Activated T-helper 1 cell treated with anti-CD3 and anti-CD28 coated beads, Interleukin-12 subunit alpha, Interleukin-12 subunit beta, Interleukin-2, Interleukin-4 antibody, amounts not matched to agents 30 ng/mL and 10 ng/mL and 1 ng/mL, durations not matched to agents 14 hours and 24 hours and 36 hours (primary cell): ENCODE results near the gene NKD1. TPM values are rescaled to one million over a fixed set of nuclear protein-coding genes. Genes with fewer than 3 reads are reported as not detected.

Experiments used
- DNase-seq: peaks from one replicate; pipeline ENCODE4 v3.0.0; 2021; ENCODE audit warnings: low spot score
- H3K27ac Mint-ChIP-seq: one replicate; pipeline ENCODE4 v1.8.0; 2021; ENCODE audit warnings: mild to moderate bottlenecking, mixed read lengths
- H3K27me3 Mint-ChIP-seq: one replicate; pipeline ENCODE4 v1.8.0; 2022; ENCODE audit warnings: mild to moderate bottlenecking, moderate library complexity, mixed read lengths; ENCODE audit not compliant: insufficient read depth
- H3K36me3 Mint-ChIP-seq: one replicate; pipeline ENCODE4 v1.8.0; 2021; ENCODE audit warnings: low read depth, mixed read lengths
- H3K4me1 Mint-ChIP-seq: one replicate; pipeline ENCODE4 v1.8.0; 2021; ENCODE audit warnings: low read depth, mixed read lengths
- H3K4me3 Mint-ChIP-seq: one replicate; pipeline ENCODE4 v1.8.0; 2021; ENCODE audit warnings: mild to moderate bottlenecking, moderate library complexity, mixed read lengths
- H3K9me3 Mint-ChIP-seq: one replicate; pipeline ENCODE4 v1.8.0; 2021; ENCODE audit warnings: mixed read lengths
- intact Hi-C: fragments of 100-400 bp; cut with micrococcal nuclease; formaldehyde crosslinking; loops from one replicate; pipeline ENCODE4 v1.15.1; 2024
- total RNA-seq: library from RNA; stranded (reverse); gene quantifications from 2 replicates; pipeline ENCODE4 v1.2.3, GENCODE V29; 2022

Gene NKD1
- total RNA-seq, 1 donor from 2014 or later: 1.1 TPM

DNA sequence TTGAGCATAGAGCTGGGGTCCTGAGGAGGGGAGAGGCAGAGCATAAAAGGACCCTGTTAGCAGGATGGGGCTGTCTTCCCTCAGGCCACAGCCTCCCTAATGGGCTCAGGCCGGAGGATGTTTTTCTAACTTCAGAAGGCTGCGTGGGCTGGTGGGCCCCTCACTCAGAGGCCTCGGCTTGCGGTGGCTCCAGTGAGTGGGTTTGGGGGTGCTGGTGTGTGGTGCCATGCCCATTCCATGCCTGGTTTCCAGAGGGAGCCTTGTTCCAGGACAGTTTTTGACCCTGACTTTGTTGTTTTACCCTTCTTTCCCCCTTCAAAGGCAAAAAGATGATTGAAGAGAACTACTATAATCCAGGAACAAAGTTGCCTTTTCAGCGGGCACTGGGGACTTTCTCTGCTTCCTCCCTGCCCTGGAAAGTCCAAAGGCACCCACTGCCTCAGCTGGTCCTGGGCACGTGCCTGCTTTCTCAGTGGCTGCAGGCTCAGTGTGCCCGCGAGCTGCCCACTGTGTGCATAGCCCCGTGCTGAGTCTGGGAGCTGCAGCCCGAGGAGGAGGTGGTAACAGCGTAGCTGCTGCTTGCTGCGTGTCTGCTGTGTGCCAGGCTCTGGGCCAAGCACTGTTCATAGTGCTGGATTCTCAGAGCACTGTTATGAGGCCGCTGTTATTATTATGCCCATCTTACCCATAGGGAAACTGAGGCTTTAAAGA, 11.8 kb downstream of the NKD1 start:
- Mint-ChIP-seq H3K27me3 (peaks cover 2% of the 10 kb centered on the region), H3K27ac (no peak overlapping the region), H3K4me3 (no peak overlapping the region), H3K9me3 (no peaks in the 10 kb centered on the region), H3K36me3 (no peaks in the 10 kb centered on the region), H3K4me1 (no peaks in the 10 kb centered on the region)
- DNase-seq: no peak
- intact Hi-C loops: no loop called here

DNA sequence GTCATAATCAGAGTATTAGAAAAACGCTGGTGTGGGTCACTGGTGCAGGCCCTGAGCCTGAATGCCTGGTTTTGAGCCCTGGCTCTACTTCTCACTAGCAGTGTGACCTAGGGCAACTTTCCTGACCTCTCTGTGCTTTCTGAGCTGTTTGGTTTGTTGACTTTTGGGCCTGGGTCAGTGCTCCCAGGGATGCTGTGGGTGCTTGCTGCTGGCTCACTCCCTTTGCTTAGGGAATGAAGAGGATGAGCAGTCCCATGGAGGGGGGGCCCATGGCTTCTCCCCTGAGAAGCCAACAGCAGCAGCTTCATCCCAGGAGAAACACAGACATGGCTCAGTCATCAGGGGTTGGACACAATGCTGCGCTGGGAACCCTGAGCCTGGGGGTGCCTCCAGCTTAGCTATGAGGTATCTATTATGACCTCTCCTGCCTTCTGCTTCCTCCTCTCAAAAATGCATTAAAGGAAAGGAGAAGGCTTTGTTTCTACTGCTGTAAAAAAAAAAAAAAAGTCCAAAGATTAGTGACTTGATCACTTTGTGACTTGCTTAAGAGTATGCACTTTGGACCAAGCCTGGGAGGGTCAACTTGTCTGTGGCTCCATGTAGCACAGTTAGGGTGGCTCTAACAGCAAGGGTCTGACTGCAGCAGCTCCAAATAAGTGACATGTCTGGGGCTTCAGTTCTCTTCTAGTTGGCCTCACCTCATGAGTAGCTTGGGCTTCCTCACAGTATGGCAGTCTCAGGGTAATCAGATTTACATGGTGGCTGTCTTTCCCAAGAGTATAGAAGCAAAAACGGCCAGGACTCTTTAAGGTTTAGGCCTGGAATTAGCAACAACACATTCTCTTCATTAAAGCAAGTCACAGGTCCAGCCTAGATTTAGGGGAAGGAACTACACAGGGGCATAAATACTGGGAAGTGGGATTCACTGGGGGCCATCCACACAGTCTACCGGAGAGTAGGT, 13.0 kb downstream of the NKD1 start:
- DNase-seq: no peak
- intact Hi-C loops: no loop called here
- H3K4me1 Mint-ChIP-seq: no peaks in the 10 kb centered on the region
- H3K4me3 Mint-ChIP-seq: no peak overlapping the region
- peaks cover 4% of the 10 kb centered on the region for H3K27me3 Mint-ChIP-seq
- no peaks in the 10 kb centered on the region for H3K36me3 Mint-ChIP-seq
- no peaks in the 10 kb centered on the region for H3K9me3 Mint-ChIP-seq
- no peak overlapping the region for H3K27ac Mint-ChIP-seq

DNA sequence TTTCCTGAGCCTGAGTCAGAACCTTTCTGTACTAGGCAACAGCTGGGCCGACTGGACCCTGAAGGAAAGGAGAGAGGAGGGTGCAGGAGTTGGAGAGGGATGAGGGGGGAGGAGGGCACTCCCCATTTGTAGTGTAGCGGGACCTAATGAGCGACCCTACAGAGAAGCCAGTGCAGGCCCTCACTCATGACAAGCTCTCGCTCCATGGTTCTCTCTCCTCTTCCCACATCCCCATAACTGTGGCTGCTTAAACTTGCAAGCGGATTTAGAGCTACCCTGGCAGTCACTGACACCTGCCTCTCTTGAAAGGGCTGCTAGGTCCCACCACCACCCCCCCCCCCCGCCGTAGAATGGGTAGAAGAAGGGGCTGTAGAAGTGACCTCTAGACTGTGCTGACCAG, 14.5 kb downstream of the NKD1 start:
- Mint-ChIP-seq H3K27me3 (peaks cover 2% of the 10 kb centered on the region), H3K27ac (no peak overlapping the region), H3K4me3 (no peak overlapping the region), H3K9me3 (no peaks in the 10 kb centered on the region), H3K36me3 (no peaks in the 10 kb centered on the region), H3K4me1 (no peaks in the 10 kb centered on the region)
- intact Hi-C loops: no loop called here
- no peak for DNase-seq

DNA sequence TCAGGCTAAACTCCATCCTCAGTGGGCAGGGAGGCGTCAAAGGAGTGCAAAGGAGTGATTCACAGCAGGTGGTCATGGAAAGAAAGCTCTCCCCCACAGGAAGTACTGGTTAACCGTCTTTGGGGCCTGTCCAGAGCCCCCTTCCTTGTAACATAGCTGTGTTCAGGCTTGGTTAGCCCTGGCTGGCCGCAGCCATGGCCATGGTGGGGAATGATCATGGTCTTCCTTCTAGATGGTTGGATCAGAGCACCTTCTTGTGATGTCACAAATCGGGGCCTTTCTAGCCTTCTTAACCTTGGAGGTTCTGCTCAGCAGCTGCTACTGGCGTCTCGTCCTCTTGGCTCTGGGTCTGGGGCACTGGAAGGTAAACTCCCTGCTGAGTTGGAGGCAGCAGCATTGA, 15.8 kb downstream of the NKD1 start:
- Mint-ChIP-seq H3K36me3 (no peaks in the 10 kb centered on the region), H3K4me3 (no peak overlapping the region), H3K9me3 (no peaks in the 10 kb centered on the region), H3K27me3 (peaks cover 2% of the 10 kb centered on the region), H3K4me1 (no peaks in the 10 kb centered on the region), H3K27ac (no peak overlapping the region)
- no peak for DNase-seq
- intact Hi-C loops: no loop called here

DNA sequence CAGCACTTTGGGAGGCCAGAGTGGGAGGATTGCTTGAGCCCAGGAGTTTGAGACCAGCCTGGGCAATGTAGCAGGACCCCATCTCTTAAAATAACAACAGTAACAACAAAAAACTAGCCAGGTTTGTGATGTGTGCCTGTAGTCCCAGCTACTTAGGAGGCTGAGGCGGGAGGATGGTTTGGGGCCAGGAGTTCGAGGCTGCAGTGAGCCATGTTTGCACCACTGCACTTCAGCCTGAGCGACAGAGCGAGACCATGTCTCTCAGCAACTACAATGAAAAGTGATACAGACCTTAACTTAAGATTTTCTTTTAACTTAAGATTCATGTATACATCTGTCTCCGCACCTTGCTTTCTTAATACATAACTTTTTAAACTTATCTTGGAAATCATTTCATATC, 17.2 kb downstream of the NKD1 start:
- Mint-ChIP-seq H3K36me3 (no peaks in the 10 kb centered on the region), H3K4me1 (no peaks in the 10 kb centered on the region), H3K27me3 (peaks cover 5% of the 10 kb centered on the region), H3K9me3 (no peaks in the 10 kb centered on the region), H3K27ac (no peak overlapping the region), H3K4me3 (no peak overlapping the region)
- DNase-seq: no peak
- intact Hi-C loops: no loop called here

DNA sequence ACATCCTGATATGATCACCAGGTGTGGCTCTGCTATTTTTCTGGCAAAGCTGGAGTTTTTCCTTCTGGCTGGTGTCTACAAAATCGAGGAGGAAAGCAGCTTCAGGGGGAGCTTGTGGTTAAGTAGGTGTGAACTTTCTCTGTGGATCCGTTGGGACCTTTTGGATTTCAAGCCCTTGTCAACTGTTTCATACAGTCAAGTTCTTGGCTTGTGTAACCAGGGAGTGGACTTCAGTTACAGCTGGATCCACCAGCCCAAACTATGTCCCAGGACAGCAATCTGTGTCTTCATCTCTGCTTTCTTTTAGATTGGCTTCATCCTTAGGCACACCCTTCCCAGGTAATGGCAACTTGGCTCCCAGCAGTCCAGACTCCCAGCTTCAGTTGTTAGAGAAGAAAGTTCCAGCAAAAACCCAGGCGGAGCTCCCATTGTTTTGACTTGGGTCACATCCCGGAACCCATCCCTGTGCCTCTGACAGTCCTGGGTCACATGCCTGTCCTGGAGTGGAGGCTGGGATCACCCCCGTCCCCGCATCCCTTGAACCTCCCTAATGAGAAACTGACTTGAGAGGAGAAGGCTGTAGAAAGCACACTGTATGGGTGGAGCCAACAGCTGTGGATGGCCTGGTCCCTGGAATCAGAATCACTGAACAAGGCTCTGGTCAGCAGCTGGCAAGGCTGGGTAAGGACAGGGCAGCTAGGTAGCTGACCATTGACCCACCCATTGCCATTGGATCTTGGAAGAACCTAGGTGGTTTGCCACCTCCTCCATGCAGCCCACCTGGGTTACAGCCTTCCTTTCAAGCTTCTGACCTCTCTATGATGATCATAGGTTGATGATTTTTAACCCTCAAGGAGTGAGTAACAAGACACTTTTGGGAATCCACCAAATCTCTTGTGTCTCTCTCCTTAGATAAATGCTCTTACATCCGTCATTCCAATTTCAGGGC, 18.1 kb downstream of the NKD1 start:
- Mint-ChIP-seq H3K9me3 (no peaks in the 10 kb centered on the region), H3K27me3 (peaks cover 5% of the 10 kb centered on the region), H3K4me1 (no peaks in the 10 kb centered on the region), H3K36me3 (no peaks in the 10 kb centered on the region), H3K4me3 (no peak overlapping the region), H3K27ac (no peak overlapping the region)
- DNase-seq: no peak
- intact Hi-C loops: no loop called here

DNA sequence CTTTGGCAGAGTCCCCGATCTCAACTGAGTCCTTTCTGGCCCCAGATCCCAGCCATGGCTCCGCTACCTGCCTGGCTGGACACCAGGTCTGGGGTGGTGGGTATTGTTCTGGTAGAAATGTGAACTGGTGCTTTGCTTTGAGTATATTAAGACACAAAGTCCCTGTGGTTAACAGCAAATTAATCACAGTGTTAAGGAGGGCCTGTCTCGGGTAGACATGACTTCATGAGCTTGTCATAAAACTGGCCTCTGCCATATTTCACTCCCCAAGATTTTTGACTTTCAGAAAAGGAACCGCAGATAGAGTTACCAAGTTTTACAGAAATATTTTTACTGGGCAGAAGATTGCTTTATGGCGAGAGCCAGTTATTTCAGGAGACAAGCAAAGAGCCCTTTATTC, 19.5 kb downstream of the NKD1 start:
- intact Hi-C loops: no loop called here
- Mint-ChIP-seq H3K36me3 (no peaks in the 10 kb centered on the region), H3K4me1 (no peaks in the 10 kb centered on the region), H3K27ac (no peak overlapping the region), H3K9me3 (no peaks in the 10 kb centered on the region), H3K27me3 (peaks cover 5% of the 10 kb centered on the region), H3K4me3 (no peak overlapping the region)
- DNase-seq: no peak

DNA sequence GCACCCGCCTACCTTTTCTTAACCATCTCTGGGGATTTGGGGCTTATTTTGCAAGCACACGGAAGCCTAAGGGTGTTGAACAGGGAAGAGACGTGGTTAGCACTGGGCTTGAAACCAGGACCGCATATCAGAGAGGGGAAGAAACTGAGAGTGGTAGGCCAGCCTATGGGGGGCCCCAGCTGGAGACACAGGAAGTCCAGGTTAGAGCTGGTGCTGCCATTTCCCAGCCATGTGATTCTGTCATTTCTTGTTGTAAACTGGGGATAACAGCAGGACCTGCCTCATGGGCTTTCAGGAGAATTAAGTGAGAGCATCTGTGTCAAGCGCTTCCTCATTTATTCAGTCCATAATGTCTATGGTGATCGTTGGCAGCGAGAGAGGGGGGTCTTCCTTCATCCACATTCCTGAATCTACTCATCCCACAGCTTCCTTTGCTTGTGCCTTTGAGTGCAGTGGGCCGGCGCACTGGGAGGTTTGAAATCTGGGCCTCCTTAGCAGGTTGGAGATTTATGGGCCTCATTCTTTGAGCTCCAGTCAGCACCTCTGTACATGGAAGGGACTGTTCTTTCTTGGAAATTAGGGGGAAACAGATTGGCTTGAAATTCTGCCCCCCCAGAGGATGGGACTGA, 20.1 kb downstream of the NKD1 start:
- Mint-ChIP-seq H3K36me3 (no peaks in the 10 kb centered on the region), H3K4me1 (no peaks in the 10 kb centered on the region)

DNA sequence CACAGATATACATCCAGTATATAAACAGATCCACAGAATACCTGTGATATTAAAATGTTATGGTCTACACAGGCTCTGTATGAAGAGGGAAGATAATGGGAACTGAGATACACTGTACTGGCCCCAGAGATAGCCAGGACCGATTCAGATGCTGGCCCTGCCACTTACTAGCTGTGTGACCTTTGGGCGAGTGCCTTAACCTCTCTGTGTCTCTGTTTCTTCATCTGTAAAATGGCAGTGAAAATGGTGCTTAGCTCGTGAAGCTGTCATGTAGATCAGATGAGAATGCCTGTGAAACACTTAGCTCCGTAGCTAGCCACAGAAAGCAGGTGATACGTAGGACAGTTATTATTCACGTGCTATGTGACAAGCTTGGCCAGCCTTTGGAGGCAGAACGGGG, 22.2 kb downstream of the NKD1 start:
- Mint-ChIP-seq H3K27me3 (peaks cover 5% of the 10 kb centered on the region), H3K27ac (no peak overlapping the region), H3K36me3 (no peaks in the 10 kb centered on the region), H3K4me1 (no peaks in the 10 kb centered on the region), H3K4me3 (no peak overlapping the region), H3K9me3 (no peaks in the 10 kb centered on the region)
- intact Hi-C loops: no loop called here
- DNase-seq: no peak

More for the DNA sequence above, 20.1 kb downstream of the NKD1 start:
- Mint-ChIP-seq H3K4me3 (no peak overlapping the region), H3K27ac (no peak overlapping the region), H3K27me3 (peaks cover 5% of the 10 kb centered on the region), H3K9me3 (no peaks in the 10 kb centered on the region)
- intact Hi-C loops: no loop called here
- no peak for DNase-seq

DNA sequence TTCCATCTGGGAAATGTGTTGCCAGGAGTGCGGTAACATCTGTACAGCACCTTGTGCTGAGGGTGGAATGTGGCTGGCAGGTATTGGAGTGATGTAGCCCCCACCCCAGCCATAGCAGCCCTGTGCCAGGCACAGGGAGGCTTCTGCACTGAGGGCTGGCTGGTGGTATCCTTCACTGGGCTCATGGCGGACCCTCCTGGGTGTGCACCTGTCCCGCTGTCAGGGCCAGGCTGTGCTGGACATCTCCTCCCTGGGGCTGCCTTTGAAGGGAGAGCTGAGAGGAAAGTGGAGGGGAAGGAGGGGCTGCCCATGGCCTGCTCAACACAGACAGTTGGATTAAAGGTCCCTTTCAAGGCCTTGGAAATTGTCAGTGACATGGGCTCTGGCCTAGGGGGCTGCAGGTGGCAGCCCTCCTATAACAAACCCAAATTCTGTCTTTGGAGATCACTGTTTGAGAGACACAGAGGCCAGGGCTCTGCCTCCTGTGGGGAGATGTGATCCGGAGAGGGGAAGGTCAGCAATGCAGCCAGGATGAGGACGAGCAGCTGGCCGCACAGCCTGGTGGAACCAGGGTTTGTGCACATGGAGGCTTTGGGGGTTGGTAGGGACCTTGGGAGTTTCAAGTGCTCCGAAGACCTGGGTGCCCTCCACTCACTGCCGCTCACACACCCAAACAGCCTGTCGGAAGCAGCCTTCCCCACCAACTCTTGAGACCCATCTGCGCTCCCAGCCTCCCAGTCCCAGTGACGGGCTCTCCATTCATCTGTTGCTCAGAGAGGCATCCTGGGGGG, 22.8 kb downstream of the NKD1 start:
- Mint-ChIP-seq H3K36me3 (no peaks in the 10 kb centered on the region), H3K9me3 (no peaks in the 10 kb centered on the region), H3K27me3 (peaks cover 5% of the 10 kb centered on the region), H3K4me3 (no peak overlapping the region), H3K4me1 (no peaks in the 10 kb centered on the region), H3K27ac (no peak overlapping the region)
- DNase-seq: no peak
- intact Hi-C loops: no loop called here

DNA sequence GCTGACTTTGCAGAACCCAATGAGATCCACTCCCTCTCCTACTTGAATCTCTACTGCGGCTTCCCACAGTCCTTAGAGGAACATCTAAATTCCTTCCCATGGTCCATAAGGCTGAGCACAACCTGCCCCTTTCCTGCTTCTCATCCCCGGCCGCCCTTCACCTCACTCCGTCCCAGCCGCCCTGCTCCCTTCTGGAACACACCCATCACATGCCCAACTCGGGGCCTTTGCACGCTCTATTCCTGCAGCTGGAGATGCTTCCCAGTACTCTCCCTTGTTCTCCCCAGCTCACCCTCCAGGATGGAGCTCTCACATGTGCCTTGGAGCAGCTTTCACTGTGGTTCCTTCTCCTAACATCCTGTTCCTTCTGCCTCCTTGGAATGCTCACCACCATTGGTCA, 23.6 kb downstream of the NKD1 start:
- H3K27ac Mint-ChIP-seq: no peak overlapping the region
- H3K4me1 Mint-ChIP-seq: no peaks in the 10 kb centered on the region

DNA sequence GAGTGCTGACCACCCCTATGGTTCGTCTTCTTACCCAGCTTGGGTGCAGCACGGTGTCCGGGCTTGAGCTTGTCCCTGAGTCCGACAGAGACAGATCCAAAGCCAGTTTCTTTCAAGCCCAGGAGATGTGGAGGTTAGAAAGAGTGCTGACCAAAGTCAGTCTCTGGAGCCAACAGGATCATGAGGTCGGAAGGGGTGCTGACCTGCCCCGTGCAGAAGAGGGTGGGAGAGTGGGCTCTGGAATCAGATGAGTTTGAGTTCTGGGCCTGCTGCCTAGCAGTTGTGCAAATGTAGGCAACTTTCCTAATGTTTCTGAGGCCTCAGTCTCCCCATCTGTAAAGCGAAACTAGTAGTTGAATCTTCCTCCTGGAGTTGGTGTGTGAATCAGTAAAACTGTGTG, 24.5 kb downstream of the NKD1 start:
- no peak for DNase-seq
- Mint-ChIP-seq H3K4me3 (no peak overlapping the region), H3K4me1 (no peaks in the 10 kb centered on the region), H3K27me3 (peaks cover 5% of the 10 kb centered on the region), H3K36me3 (no peaks in the 10 kb centered on the region), H3K9me3 (no peaks in the 10 kb centered on the region), H3K27ac (no peak overlapping the region)
- intact Hi-C loops: no loop called here

More for the DNA sequence above, 23.6 kb downstream of the NKD1 start:
- Mint-ChIP-seq H3K27me3 (peaks cover 5% of the 10 kb centered on the region), H3K36me3 (no peaks in the 10 kb centered on the region), H3K9me3 (no peaks in the 10 kb centered on the region), H3K4me3 (no peak overlapping the region)
- intact Hi-C loops: no loop called here
- no peak for DNase-seq
